Activated naive CD4-positive, alpha-beta T cell treated with anti-CD3 and anti-CD28 coated beads, Interleukin-2, amount 50 U/mL, for 24 hours (primary cell): ENCODE data around the gene TMEM41B.
"Not testable (repeated sequence)": the region's sequence is repeated elsewhere in the genome, so short reads cannot be mapped to it uniquely, and the experiment has no call there.

Source experiments
- H3K27ac Mint-ChIP-seq: one replicate; pipeline ENCODE4 v1.8.0; 2021; ENCODE audit warnings: mild to moderate bottlenecking, mixed read lengths
- H3K27me3 Mint-ChIP-seq: one replicate; pipeline ENCODE4 v1.8.0; 2021; ENCODE audit warnings: mixed read lengths
- H3K36me3 Mint-ChIP-seq: one replicate; pipeline ENCODE4 v1.8.0; 2021; ENCODE audit warnings: mixed read lengths
- H3K4me1 Mint-ChIP-seq: one replicate; pipeline ENCODE4 v1.8.0; 2021; ENCODE audit warnings: mixed read lengths
- H3K4me3 Mint-ChIP-seq: one replicate; pipeline ENCODE4 v1.8.0; 2021; ENCODE audit warnings: mild to moderate bottlenecking, mixed read lengths
- H3K9me3 Mint-ChIP-seq: one replicate; pipeline ENCODE4 v1.8.0; 2021; ENCODE audit warnings: mixed read lengths

TMEM41B gene

GRCh38 chr11:9318442-9319376, 4.3 kb upstream of the TMEM41B start:
- H3K27ac Mint-ChIP-seq = peak overlapping the region; percentile 18
- not testable (repeated sequence) for H3K36me3 Mint-ChIP-seq, H3K9me3 Mint-ChIP-seq, H3K4me1 Mint-ChIP-seq, H3K4me3 Mint-ChIP-seq, H3K27me3 Mint-ChIP-seq

- peaks cover 23% of the 10 kb centered on the region for H3K4me1 Mint-ChIP-seq
- H3K36me3 Mint-ChIP-seq = peaks cover 3% of the 10 kb centered on the region
- H3K4me3 Mint-ChIP-seq = no peak overlapping the region
- peaks cover 10% of the 10 kb centered on the region for H3K27me3 Mint-ChIP-seq
- H3K27ac Mint-ChIP-seq = no peak overlapping the region
- no peaks in the 10 kb centered on the region for H3K9me3 Mint-ChIP-seq
Measured at GRCh38 chr11:9316334-9316733, 1.9 kb upstream of the TMEM41B start.

GRCh38 chr11:9315078-9315688, 790 bp upstream of the TMEM41B start:
- Mint-ChIP-seq H3K27me3 (peaks cover 9% of the 10 kb centered on the region), H3K27ac (peak overlapping the region; percentile 97), H3K9me3 (no peaks in the 10 kb centered on the region), H3K36me3 (peaks cover 6% of the 10 kb centered on the region), H3K4me3 (peak overlapping the region; percentile 99), H3K4me1 (peaks cover 34% of the 10 kb centered on the region)

GRCh38 chr11:9313648-9314290, 624 bp downstream of the TMEM41B start:
- Mint-ChIP-seq H3K4me3 (peak overlapping the region; percentile 99), H3K36me3 (peaks cover 6% of the 10 kb centered on the region), H3K27me3 (peaks cover 7% of the 10 kb centered on the region), H3K27ac (peak overlapping the region; percentile 97), H3K4me1 (peaks cover 43% of the 10 kb centered on the region), H3K9me3 (no peaks in the 10 kb centered on the region)

GRCh38 chr11:9310485-9311090, 3.8 kb downstream of the TMEM41B start:
- Mint-ChIP-seq H3K36me3 (peaks cover 13% of the 10 kb centered on the region), H3K27me3 (no peaks in the 10 kb centered on the region), H3K4me1 (peaks cover 55% of the 10 kb centered on the region), H3K4me3 (peak overlapping the region; percentile 37), H3K9me3 (no peaks in the 10 kb centered on the region), H3K27ac (peak overlapping the region; percentile 47)

DNA sequence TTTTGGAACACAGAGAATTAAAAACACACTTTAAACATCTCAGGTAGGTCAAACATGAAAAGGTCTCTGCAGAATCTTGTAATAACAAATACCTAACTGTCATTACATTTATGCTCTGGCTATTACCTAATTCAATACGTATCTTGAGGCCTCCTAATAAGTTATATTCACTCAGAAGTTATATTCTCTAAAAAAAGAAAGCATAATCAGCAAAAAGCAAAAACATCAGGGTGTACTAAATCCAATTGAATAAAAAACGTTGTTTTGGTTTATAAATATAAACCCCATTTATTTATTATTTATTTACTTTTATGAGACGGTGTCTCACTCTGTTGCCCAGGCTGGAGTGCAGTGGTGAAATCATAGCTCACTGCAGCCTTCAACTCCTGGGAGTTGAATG, 10.2 kb downstream of the TMEM41B start:
- Mint-ChIP-seq H3K36me3 (peaks cover 8% of the 10 kb centered on the region), H3K4me1 (peaks cover 25% of the 10 kb centered on the region), H3K27me3 (no peaks in the 10 kb centered on the region), H3K27ac (no peak overlapping the region), H3K9me3 (no peaks in the 10 kb centered on the region), H3K4me3 (no peak overlapping the region)

GRCh38 chr11:9302448-9302847, 11.9 kb downstream of the TMEM41B start:
- no peak overlapping the region for H3K4me3 Mint-ChIP-seq
- H3K36me3 Mint-ChIP-seq = peaks cover 4% of the 10 kb centered on the region
- no peaks in the 10 kb centered on the region for H3K27me3 Mint-ChIP-seq
- no peak overlapping the region for H3K27ac Mint-ChIP-seq
- no peaks in the 10 kb centered on the region for H3K9me3 Mint-ChIP-seq
- peaks cover 15% of the 10 kb centered on the region for H3K4me1 Mint-ChIP-seq

DNA sequence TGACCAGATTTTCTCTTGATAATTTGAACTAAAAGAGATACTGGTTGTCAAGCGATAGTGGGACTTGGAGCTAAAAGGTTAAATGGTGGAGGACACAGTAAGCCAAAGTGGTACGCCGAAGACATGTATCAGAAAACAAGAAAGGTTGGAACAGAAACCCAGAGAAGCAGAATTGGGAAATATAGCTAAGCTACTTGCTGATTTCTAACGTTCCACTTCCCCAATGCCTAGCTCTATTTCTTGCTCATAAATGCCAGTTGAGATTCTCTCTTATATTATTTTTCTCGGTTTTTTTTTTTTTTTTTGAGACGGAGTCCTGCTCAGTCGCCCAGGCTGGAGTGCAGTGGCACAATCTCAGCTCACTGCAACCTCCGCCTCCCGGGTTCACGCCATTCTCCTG, 12.7 kb downstream of the TMEM41B start:
- Mint-ChIP-seq H3K4me1 (peaks cover 11% of the 10 kb centered on the region), H3K27ac (no peak overlapping the region), H3K9me3 (no peaks in the 10 kb centered on the region), H3K27me3 (no peaks in the 10 kb centered on the region), H3K4me3 (no peak overlapping the region), H3K36me3 (peaks cover 2% of the 10 kb centered on the region)

DNA sequence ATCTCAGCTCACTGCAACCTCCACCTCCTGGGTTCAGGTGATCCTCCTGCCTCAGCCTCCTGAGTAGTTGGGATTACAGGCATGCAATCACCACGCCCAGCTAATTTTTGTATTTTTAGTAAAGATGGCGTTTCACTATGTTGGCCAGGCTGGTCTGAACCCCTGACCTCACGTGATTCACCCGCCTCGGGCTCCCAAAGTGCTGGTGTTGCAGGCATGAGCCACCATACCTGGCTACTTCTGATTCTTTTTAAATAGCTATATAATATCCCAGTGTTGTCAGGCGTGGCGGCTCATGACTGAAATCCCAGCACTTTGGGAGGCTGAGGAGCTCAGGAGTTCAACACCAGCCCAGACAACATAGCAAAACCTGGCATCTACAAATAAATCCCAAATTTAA, 20.7 kb downstream of the TMEM41B start:
- Mint-ChIP-seq H3K27ac (no peak overlapping the region), H3K27me3 (no peaks in the 10 kb centered on the region), H3K9me3 (no peaks in the 10 kb centered on the region), H3K4me3 (no peak overlapping the region), H3K4me1 (peaks cover 8% of the 10 kb centered on the region), H3K36me3 (peaks cover 2% of the 10 kb centered on the region)

- no peak overlapping the region for H3K4me3 Mint-ChIP-seq
- peaks cover 14% of the 10 kb centered on the region for H3K4me1 Mint-ChIP-seq
- H3K36me3 Mint-ChIP-seq = peaks cover 4% of the 10 kb centered on the region
- H3K27me3 Mint-ChIP-seq = no peaks in the 10 kb centered on the region
- no peak overlapping the region for H3K27ac Mint-ChIP-seq
- no peaks in the 10 kb centered on the region for H3K9me3 Mint-ChIP-seq
Measured at GRCh38 chr11:9285850-9286587, 28.4 kb downstream of the TMEM41B start.

DNA sequence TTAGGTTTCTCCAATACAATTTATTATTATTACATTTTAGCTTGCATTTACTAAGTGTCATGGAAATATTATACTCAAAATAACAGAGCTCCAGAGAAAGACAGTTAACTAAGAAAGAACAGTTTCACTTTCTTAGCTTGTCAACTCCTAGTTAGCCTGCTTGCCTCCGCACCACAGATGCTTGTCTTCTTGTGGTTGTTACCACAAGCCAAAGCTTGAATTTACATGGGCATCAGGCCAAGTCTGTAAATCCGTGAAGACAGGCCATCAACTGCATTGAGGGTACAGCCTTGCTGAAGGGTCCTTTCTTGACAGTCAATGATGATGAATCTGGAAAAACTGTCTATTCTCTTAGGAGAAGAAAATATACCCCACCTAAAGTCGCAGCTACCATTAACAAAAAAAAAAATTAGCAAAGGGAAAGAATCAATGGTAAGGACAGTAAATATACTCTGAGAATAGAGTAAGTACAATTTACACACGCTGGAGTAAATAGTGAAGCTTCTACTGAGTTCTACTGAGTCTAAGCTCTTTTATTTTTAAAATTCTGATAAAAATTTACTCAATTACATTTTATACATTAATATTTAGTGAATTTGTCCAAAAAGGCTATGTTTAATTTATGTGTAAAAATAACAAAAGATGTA, 33.6 kb downstream of the TMEM41B start:
- Mint-ChIP-seq H3K4me1 (peaks cover 19% of the 10 kb centered on the region), H3K27ac (peak overlapping the region; percentile 51), H3K27me3 (no peaks in the 10 kb centered on the region), H3K9me3 (no peaks in the 10 kb centered on the region), H3K36me3 (peaks cover 6% of the 10 kb centered on the region), H3K4me3 (peak overlapping the region; percentile 81)

- H3K27ac Mint-ChIP-seq = no peak overlapping the region
- peaks cover 2% of the 10 kb centered on the region for H3K36me3 Mint-ChIP-seq
- no peaks in the 10 kb centered on the region for H3K9me3 Mint-ChIP-seq
- no peak overlapping the region for H3K4me3 Mint-ChIP-seq
- peaks cover 30% of the 10 kb centered on the region for H3K4me1 Mint-ChIP-seq
- H3K27me3 Mint-ChIP-seq = no peaks in the 10 kb centered on the region
Measured at GRCh38 chr11:9277176-9277575, 37.2 kb downstream of the TMEM41B start.

DNA sequence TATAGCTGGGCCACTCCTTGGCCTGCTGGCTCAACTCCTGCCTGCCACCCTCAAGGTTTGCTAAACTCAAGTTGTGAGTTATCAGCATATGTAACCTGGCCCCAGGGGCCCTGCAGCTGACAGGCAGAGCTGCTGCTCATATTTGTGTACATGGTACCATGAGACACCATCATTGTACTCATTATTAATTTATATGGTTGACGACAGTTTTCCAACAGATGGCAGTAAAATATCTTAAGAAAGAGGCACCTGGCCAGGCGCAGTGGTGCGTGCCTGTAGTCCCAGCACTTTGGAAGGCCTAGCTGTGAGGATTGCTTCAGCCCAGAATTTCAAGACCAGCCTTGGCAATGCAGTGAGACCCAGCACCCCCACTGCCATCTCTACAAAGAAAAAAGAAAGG, 37.8 kb downstream of the TMEM41B start:
- H3K36me3 Mint-ChIP-seq = peaks cover 2% of the 10 kb centered on the region
- no peaks in the 10 kb centered on the region for H3K27me3 Mint-ChIP-seq
- H3K9me3 Mint-ChIP-seq = no peaks in the 10 kb centered on the region
- H3K4me3 Mint-ChIP-seq = no peak overlapping the region
- H3K27ac Mint-ChIP-seq = no peak overlapping the region
- peaks cover 29% of the 10 kb centered on the region for H3K4me1 Mint-ChIP-seq

- H3K27ac Mint-ChIP-seq = peak overlapping the region; percentile 68
- no peak overlapping the region for H3K4me3 Mint-ChIP-seq
- H3K27me3 Mint-ChIP-seq = no peaks in the 10 kb centered on the region
- H3K36me3 Mint-ChIP-seq = peaks cover 2% of the 10 kb centered on the region
- no peaks in the 10 kb centered on the region for H3K9me3 Mint-ChIP-seq
- H3K4me1 Mint-ChIP-seq = peaks cover 14% of the 10 kb centered on the region
Measured at GRCh38 chr11:9274499-9275258, 39.7 kb downstream of the TMEM41B start.
